NCI-H128 (cell line): ENCODE data around the gene PMM1.

Experiments
- DNase-seq: peaks from one replicate; lab custom pipeline; 2025; ENCODE audit not compliant: unreplicated experiment; lab: John Stamatoyannopoulos, UW

PMM1 gene

GRCh38 chr22:41539146-41540005, 50.3 kb downstream of the PMM1 start:
- DNase-seq = no peak

GRCh38 chr22:41538583-41538982, 51.1 kb downstream of the PMM1 start:
- no peak for DNase-seq

GRCh38 chr22:41537203-41537602, 52.4 kb downstream of the PMM1 start:
- DNase-seq = no peak

- DNase-seq = no peak
Observed at GRCh38 chr22:41535244-41535643, 54.4 kb downstream of the PMM1 start.

DNA sequence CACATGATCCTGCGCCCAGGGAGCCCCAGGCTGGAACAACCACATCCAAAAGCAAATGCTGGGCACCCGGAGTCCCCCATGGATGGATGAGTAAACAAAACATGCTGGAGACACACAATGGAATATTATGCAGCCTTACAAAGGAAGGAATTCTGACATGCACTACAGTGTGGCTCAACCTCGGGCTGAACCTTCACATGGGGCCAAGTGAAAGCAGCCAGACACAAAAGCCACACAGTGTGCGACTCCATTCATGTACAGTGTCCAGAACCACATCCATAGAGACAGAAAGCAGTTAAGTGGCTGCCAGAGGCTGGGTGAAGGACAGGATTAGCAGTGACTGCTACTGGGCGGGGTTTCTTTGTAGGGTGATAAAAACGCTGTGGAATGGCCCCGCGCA, 55.4 kb downstream of the PMM1 start:
- no peak for DNase-seq

DNA sequence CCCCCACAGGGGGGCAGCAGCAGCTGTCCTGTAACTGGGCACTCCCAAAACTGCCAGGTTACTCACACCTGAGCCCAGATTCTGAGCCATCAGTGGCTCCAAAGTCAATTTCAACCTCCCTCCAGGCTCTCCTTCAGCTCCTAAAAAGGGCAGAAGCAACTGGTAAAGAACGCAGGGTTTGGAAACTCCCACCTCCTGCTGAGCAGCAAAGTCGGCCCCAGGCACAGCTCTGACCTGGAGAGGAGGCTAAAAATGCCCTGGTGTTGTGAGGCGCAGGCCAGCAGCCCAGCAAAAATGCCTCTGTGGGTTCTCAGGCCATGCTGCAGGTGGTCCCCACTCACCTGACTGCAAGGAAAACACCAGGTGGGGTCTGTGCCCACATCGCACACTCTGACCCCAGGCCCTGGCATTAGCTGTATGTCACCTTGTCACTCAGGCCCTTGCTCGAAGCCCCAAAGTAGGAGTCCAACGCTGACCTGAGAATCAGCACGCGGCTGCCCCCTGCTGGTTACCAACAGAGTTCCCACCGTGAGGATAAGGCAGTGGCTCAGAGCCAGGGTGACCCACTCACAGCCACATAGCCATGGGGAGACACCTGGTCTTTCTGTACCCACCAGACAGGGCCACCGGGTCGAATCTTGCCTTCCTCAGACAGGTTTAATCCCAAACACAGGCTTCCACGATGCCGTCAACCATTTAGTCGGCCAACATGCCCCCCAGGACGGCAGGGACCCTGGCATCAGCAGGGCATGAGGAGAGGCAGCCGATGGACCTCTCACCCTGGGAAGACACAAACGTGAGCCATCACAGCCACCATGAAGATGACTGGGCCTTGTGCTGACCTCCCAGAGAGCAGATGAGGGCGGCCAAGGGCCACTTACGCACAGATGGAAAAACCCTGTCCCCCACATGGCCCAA, 56.5 kb downstream of the PMM1 start:
- no peak for DNase-seq

GRCh38 chr22:41531715-41532477, 57.7 kb downstream of the PMM1 start:
- no peak for DNase-seq

DNA sequence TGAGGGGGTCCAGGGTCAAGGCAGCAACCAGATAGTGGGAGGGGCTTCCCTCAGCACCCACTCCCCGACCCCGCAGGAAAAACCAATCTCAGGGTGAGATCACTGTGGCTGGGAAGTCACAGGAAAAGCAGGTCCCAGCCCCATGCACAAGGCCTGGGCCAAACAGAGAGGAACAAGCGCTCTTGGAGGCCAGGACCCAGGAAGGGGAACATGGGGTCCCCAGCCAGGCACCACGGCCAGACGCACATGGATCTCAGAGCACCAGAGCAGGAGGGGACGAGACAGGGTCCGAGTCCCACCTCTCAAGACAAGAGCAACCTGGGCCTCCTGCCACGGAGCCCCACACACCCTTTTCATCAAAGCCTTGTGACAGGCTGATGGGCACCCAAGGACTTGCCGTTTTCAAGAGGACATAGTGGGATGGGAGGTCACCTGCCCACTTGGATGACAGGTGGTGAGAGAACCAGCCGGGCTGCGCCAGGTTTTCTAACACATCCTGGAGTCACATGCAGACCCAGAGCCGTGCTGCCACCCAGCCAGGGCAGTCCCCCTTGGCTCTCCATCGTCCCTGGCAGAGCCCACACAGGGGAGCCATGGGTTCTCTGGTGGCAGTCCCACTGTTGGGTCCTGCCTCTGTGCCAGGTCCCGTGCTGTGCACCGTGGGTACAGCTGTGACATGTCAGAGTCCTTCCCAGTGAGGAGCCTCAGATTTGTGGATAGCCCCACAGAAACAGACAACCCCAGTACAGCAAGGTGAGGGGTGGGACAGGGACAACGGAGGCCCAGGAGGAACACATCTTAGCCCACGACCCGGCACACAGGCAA, 58.5 kb downstream of the PMM1 start:
- no peak for DNase-seq

- no peak for DNase-seq
Observed at GRCh38 chr22:41528938-41529561, 60.6 kb downstream of the PMM1 start.

DNA sequence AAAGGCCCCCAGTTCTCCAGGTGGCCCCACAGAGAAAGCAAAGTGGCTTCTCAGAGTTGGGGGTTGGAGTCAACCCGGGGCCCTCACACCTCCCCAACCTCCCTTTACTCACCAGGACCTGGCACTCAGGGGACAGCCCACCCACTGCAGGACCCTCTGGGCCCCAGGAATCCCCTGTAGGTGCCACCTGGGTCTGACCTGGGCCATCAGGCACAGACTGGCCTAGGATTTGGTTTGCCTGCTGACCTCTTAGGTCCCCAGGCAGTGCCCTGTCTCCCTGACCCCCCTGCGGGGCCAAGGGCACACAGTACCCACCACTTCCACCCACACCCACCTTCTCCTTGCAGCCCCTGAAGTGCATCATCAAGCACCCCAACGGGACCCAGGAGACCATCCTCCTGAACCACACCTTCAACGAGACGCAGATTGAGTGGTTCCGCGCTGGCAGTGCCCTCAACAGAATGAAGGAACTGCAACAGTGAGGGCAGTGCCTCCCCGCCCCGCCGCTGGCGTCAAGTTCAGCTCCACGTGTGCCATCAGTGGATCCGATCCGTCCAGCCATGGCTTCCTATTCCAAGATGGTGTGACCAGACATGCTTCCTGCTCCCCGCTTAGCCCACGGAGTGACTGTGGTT, 61.4 kb downstream of the PMM1 start:
- DNase-seq = no peak
